GM18951 (cell line): ENCODE data around the gene MMD2.

ENCODE experiments used
- POLR2A ChIP-seq: IDR thresholded peaks from 4 replicates; pipeline ENCODE4 v1.6.1; 2011; ENCODE audit warnings: mild to moderate bottlenecking; ENCODE audit not compliant: insufficient read length, insufficient read depth; ENCODE audit errors: extremely low read depth
- in situ Hi-C: fragments of 300-500 bp; cut with MboI; formaldehyde crosslinking; loops from one replicate; pipeline ENCODE4 v1.12.0; 2022; ENCODE audit warnings: low sequenced_read_pairs, mixed read lengths, inconsistent platforms; ENCODE audit not compliant: unreplicated experiment

The MMD2 gene

DNA sequence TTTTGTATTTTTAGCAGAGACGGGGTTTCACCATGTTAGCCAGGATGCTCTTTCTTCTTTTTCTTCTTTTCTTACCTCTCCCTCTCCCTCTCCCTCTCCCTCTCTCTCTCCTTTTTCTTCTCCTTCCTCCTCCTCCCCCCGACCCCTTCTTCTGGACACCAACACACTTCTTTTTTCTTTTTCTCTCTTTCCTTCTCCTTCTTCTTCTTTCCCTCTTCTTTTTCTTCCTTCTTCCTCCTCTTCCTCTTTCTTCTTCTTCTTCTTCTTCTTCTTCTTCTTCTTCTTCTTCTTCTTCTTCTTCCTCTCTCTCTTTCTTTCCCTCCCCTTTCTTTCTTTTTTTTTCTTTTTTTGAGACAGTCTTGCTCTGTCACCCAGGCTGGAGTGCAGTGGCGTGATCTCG lies 14.0 kb downstream of the MMD2 start:
- in situ Hi-C loops, result no loop called here

DNA sequence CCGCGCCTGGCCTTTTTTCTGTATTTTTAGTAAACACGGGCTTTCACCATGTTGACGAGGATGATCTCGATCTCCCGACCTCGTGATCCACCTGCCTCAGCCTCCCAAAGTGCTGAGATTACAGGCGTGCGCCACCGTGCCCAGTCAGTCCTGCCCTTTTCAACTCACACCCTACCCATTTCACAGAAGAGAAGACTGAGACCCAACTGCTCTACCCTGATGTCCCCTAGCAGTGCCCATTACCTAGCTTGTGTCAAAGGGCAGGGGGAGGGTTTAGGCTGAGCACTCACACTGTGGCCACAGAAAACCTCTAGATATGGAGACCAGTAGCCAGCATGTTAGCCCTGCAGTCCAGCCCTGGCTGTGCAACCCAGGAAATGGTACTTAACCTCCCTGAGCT lies 15.7 kb downstream of the MMD2 start:
- no peak for TF ChIP-seq POLR2A
- in situ Hi-C loops, result no loop called here

More for the DNA sequence above, 14.0 kb downstream of the MMD2 start:
- no peak for TF ChIP-seq POLR2A

DNA sequence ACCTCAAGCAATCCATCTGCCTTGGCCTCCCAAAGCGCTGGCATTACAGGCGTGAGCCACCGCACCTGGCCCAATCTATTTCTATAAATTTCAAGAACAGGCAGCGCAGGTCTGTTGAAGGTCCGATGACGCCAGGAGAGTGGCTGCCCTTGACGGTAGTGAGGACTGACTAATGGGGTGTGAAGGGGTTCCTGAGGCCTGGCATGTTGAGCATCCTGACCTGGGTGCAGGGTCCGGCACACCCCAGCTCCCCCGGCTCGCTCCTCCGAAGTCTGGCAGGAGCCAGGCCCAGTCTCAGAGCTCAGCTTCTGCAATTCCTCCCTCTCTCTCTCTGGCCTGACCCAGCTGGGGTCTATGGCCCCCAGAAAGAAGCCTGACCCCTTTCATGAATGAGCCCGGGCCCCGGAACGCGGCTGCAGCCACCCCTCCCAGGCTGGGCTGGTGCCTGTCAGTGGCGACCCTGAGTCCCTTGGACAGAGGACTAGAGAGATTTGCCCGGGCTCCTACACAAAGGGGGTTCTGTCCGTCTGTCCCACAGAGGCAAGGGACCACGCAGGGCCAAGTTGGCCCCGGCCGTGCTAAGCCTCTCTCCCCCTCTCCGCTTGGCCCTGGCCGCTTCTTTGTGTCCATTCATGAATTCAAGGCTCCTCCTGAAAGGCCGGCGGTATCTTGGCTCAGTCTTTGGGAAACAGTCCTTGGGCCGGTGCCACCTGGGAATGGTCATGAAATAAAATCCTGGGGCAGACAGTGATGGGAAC lies 18.8 kb downstream of the MMD2 start:
- no peak for TF ChIP-seq POLR2A
- in situ Hi-C loops, result no loop called here

DNA sequence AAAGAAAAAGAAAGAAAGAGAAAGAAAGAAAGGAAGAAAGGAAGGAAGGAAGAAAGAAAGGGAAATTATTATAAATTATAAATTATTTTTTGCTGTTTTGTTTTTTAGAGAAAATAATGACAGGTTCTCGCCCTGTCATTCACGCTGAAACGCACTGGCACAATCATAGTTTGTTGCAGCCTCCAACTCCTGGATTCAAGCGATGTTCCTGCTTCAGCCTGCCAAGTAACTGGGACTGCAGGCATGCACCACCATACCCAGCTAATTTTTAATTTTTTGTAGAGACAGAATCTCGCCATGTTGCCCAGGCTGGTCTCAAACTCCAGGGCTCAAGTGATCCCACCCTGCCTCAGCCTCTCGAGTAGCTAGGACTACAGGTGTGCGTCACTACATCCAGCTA lies 21.6 kb downstream of the MMD2 start:
- TF ChIP-seq POLR2A, result no peak
- in situ Hi-C loops, result no loop called here

DNA sequence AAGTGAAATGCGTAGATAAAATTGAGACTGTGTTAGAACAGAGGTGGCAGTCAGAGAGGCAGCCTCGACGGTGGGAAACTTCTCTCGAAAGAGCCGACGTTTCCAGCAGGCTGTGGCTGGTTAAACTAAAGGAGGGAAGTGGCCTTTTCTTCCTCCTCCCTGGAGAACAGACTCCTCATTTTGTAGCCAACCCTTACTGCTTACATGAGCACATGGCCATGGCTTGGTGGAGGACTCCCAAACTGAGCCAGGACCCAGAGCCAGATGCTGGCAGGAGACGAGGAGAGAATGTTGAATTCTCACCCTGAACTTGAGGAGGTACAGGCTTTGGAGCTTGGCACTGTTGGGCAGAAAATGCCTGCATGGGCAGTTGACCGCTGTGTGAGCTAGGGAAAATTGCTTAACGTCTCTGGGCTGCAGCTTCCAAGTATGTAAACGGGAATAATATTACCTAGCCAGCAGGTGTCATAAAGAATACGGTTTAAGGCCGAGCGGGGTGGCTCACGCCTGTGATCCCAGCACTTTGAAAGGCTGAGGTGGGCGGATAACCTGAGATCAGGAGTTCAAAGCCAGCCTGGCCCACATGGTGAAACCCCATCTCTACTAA lies 24.5 kb downstream of the MMD2 start:
- in situ Hi-C loops, result no loop called here
- no peak for TF ChIP-seq POLR2A

DNA sequence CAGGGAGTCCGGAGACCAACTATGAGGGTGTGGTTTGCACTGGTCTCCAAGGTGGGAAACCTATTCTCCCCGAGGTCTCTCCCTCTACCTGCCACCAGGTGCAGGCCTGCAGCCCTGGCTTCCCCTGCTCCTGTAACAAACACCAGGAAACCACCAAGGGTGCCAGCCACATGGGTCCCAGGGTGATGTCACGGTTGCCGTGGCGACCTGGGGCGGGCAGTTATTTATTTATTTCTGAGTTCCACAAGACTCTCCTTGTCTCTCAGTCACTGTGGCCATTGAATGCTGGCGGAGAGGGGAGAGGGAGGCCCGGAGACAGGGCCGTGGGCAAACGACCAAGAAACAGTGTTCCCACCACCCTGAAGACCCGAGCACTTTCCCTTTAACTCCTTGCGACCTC lies 27.0 kb downstream of the MMD2 start:
- in situ Hi-C loops, result no loop called here
- no peak for TF ChIP-seq POLR2A

DNA sequence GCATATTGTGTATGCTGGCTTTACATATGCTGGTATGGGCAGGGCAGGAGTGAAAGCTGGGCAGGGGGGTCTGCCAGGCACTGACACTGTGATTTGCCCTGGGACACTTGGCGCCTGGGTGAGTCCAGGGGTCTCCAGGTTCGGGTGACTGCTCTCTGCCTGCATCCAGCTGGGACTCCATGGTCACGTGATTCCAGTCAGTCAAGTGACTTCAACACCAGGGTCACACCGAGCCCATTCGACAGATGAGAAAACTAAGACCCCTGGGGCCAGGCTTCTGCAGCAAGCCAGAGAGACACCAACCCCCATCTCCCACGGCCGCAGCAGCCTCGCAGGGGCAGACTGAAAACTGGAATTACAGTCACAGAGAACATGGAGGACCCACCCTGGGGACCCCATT lies 30.0 kb downstream of the MMD2 start:
- no peak for TF ChIP-seq POLR2A
- in situ Hi-C loops, result no loop called here

DNA sequence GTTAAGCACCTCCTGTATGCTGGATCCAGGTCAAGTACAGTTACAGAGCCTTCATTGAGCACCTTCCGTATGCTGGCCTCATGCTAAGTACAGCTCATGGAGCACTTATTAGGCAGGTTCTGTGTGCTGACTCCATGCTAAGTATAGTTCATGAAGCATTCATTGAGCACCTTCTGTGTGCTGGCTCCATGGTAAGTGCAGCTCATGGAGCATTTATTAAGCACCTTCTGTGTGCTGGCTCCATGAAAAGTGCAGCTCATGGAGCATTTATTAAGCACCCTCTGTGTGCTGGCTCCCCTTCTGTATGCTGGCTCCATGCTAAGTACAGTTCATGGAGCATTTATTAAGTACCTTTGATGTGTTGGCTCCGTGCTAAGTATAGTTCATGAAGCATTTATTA lies 30.5 kb downstream of the MMD2 start:
- in situ Hi-C loops, result no loop called here
- TF ChIP-seq POLR2A, result no peak

DNA sequence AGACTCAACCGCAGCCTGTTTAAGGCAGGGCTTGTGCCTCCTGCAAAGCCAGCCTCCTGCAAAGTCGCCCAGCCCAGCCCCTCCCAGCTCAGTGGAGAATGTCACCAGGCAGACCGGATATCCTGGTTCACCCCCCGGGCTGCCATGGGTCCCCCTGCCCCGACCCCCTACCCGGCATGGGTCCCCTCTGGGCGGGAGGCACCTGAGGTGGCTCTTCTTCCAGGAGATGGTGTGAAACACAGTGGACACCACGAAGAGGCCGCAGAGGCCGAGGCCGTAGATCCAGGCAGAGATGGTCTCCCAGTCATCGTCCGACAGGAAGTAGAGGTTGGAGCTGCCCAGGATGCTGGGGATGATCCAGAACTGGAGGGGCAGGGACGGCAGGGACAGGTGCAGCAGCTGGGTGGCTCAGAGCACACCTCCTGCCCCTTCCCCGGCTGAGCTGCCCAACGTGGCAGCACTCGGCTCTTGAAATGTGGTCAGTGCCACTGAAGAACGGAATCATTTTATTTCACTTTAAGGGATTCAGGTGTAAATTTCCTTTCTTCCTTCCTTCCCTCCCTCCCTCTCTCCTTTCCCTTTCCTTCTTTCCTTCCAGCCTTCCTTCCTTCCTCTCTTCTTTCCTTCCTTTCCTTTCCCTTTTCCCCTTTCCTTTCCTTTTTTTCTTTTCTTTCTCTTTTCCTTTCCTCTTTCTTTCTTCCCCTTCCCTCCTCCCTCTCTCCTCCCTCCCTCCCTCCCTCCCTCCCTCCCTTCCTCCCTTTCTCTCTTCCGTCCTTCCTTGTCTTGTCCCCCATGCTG lies 38.8 kb downstream of the MMD2 start:
- no peak for TF ChIP-seq POLR2A
- in situ Hi-C loops, result no loop called here

DNA sequence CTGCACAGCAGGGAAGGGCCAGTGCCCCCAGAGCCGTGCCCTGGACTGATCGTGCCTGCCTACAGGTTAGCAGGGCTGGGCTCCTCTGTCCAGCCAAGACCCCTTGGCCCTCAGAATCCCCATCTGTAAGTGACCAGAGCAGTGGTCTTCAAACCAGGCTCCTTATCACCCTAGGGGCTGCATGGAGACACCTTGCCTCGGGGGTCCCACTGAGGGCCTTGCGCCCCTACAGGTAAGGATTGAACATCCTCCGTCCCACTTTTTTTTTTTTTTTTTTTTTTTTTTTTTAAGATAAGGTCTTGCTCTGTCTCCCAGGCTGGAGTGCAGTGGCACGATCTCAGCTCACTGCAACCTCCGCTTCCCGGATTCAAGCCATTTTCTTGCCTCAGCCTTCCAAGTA lies 42.9 kb downstream of the MMD2 start:
- in situ Hi-C loops, result no loop called here
- TF ChIP-seq POLR2A, result no peak

DNA sequence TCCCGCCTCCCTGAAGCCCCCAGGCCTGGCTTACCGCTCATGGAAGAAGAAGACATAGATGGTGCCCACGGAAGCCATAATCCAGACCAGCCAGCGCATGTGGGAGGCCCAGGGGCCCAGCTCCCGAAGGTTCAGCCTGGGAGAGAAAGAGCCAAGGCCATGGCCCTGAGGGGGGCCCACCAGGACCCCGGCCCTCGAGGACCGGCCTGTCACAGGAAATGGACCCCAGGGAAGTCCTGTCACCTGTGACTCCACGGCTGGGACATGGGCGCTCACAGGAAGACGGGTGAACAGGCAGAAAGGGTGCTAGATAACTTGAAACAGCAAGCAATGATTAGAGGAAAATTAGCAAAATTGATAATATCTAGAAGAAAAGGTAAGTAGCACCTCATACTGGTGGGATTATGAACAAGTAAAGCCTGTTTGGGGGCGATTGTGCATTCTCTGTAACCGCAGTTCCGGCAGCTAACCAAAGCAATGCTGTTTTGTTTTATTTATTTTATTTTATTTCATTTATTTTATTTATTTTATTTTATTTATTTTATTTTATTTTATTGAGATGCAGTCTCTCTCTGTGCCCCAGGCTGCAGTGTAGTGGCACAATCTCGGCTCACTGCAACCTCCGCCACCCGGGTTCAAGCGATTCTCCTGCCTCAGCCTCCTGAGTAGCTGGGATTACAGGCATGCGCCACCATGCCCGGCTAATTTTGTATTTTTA lies 47.7 kb downstream of the MMD2 start:
- in situ Hi-C loops, result no loop called here
- TF ChIP-seq POLR2A, result no peak

DNA sequence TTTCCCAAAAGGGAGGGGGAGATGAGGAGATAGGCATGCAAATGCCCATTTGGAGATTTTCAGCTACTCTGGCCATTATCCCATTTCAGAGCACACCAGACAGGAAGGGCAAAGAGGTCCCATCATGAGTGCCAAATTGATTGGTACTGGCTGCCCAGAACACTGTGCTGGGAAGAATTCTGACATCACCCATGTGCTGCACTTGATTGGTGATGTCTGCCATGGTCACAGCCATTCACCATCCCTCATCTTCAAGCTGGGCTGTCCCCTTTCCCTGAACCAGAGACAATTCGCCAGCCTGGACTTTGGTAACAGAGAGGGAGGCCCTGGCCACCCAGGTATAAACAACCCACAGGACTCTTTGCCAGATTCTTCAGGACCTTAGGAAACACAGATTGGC lies 52.3 kb downstream of the MMD2 start:
- in situ Hi-C loops, result no loop called here

DNA sequence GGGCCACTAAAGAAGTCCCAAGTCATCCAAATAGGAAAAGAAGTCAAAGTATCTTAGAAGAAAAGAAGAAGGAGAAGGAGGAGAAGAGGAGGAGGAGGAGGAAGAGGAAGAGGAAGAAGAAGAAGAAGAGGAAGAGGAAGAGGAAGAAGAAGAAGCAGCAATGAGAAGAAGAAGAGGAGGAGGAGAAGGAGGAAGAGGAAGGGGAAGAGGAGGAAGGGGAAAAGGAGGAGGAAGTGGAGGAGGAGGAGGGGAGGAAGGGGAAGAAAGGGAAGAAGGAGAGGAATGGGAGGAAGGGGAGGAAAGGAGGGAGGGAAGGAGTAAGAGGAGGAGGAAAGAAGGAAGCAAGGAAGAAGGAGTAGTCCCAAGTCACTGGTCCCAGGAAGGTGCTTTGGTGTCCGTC lies 53.8 kb downstream of the MMD2 start:
- no peak for TF ChIP-seq POLR2A
- in situ Hi-C loops, result no loop called here

More for the DNA sequence above, 52.3 kb downstream of the MMD2 start:
- TF ChIP-seq POLR2A, result no peak
